Parathyroid adenoma (tissue), 2 donors: ENCODE results near the gene F11.
"Not testable (repeated sequence)": the region's sequence is repeated elsewhere in the genome, so short reads cannot be mapped to it uniquely, and the experiment has no call there.

Source experiments
- H2AFZ ChIP-seq: fragments of 300-600 bp; sonication (generic); one replicate; pipeline ENCODE4 v1.7.0; 2017; ENCODE audit warnings: antibody characterized with exemption, mild to moderate bottlenecking
- H3K27ac ChIP-seq: fragments of 300-600 bp; sonication (generic); one replicate; pipeline ENCODE4 v1.7.0; 2017
- H3K27me3 ChIP-seq: fragments of 300-600 bp; sonication (generic); one replicate; pipeline ENCODE4 v1.7.0; 2017; ENCODE audit warnings: low read length; ENCODE audit not compliant: control insufficient read depth, insufficient read depth
- H3K36me3 ChIP-seq: fragments of 300-600 bp; sonication (generic); one replicate; pipeline ENCODE4 v1.7.0; 2017; ENCODE audit warnings: low read length; ENCODE audit not compliant: control insufficient read depth, insufficient read depth
- H3K4me1 ChIP-seq: fragments of 300-600 bp; sonication (generic); one replicate; pipeline ENCODE4 v1.7.0; 2017; ENCODE audit warnings: control low read depth
- H3K4me2 ChIP-seq: fragments of 300-600 bp; sonication (generic); one replicate; pipeline ENCODE4 v1.7.0; 2017; ENCODE audit warnings: low read length
- H3K4me3 ChIP-seq: fragments of 300-600 bp; sonication (generic); one replicate; pipeline ENCODE4 v1.7.0; 2017; ENCODE audit warnings: low read depth, low read length
- H3K79me2 ChIP-seq: fragments of 300-600 bp; sonication (generic); one replicate; pipeline ENCODE4 v1.7.0; 2017; ENCODE audit warnings: control low read depth
- H3K9ac ChIP-seq: fragments of 300-600 bp; sonication (generic); one replicate; pipeline ENCODE4 v1.7.0; 2017; ENCODE audit warnings: mild to moderate bottlenecking
- H3K9me3 ChIP-seq: fragments of 300-600 bp; sonication (generic); one replicate; pipeline ENCODE4 v1.7.0; 2017; ENCODE audit warnings: low read length; ENCODE audit not compliant: control insufficient read depth
- TF ChIP-seq, protein P1 (sequence below): fragments of 300-600 bp; sonication (generic); IDR thresholded peaks from one replicate; pipeline ENCODE4 v1.7.0; 2017; ENCODE audit warnings: antibody characterized with exemption, mild to moderate bottlenecking
- donor health status: primary hyperparathyroidism.

The F11 gene

DNA sequence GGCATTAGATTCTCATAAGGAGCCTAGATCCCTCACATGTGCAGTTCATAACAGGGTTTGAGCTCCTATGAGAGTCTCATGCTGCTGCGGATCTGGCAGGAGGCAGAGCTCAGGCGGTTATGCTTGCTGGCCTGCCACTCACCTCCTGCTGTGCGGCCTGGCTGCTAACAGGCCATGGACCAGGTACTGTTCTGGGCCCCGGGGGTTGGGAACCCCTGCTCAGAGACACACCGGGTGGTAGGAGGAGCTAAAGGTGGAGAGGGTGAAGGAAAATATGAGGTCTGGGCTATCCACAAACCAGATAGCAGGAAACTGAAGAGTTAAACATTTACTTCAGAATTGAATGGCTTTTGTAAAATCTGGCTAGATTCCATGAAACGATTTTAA lies 5.9 kb upstream of the F11 start:
- no peaks in the 10 kb centered on the region for H3K4me1 ChIP-seq
- H2AFZ ChIP-seq: no peak overlapping the region
- no peak overlapping the region for H3K4me2 ChIP-seq
- TF ChIP-seq, protein P1, sequence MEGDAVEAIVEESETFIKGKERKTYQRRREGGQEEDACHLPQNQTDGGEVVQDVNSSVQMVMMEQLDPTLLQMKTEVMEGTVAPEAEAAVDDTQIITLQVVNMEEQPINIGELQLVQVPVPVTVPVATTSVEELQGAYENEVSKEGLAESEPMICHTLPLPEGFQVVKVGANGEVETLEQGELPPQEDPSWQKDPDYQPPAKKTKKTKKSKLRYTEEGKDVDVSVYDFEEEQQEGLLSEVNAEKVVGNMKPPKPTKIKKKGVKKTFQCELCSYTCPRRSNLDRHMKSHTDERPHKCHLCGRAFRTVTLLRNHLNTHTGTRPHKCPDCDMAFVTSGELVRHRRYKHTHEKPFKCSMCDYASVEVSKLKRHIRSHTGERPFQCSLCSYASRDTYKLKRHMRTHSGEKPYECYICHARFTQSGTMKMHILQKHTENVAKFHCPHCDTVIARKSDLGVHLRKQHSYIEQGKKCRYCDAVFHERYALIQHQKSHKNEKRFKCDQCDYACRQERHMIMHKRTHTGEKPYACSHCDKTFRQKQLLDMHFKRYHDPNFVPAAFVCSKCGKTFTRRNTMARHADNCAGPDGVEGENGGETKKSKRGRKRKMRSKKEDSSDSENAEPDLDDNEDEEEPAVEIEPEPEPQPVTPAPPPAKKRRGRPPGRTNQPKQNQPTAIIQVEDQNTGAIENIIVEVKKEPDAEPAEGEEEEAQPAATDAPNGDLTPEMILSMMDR: no peak
- H3K36me3 ChIP-seq: no peaks in the 10 kb centered on the region
- H3K9ac ChIP-seq: no peak overlapping the region
- H3K4me3 ChIP-seq: no peak overlapping the region
- no peaks in the 10 kb centered on the region for H3K9me3 ChIP-seq
- H3K27me3 ChIP-seq: no peaks in the 10 kb centered on the region
- H3K79me2 ChIP-seq: no peaks in the 10 kb centered on the region
- no peak overlapping the region for H3K27ac ChIP-seq

DNA sequence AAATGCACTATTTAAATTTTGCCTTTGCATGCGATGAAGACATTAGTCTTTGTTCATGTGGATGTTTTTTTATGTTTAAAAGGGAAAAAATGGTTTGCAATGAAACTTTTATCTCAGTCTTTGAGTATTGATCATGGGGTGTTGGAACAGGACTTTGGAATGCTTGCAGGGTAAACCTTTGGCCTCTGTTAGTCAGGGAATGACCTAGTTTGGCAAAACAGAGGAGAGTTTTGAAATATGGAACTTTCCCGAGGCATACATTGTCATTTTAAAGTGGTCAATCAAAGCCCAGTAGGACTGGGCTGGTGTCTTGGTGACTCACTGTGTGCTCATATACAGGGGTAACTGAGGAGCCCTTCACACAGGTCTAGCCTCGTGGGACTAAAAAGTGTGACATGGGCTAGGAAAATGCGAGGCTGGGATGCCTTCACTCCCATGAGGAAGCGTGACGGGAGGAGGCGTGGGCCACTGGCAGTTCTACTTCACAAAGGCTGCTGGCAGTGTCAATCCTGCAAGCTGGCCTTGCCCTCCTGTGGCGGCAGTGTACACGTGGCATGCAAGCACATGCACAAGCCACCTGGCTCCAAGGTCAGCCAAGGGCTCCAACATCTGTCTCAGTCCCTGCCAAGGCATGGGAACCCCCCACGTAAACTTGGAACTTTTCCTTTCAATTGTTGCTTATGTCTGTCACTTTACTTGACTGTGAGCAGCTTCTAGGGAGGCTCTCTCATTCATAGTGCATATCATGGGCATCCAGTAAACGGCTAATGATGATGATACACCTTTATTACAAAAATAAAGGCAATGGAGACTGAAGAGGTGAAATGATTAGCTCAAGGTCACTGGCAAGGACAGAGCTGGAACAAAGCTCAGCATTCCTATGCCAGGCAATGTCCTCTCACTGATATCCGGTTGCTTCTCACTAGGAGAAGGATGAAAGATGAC lies 5.2 kb upstream of the F11 start:
- Histone ChIP-seq H3K9ac (no peak overlapping the region), H3K79me2 (no peaks in the 10 kb centered on the region), H3K36me3 (no peaks in the 10 kb centered on the region), H3K27ac (no peak overlapping the region), H2AFZ (no peak overlapping the region), H3K27me3 (no peaks in the 10 kb centered on the region), H3K4me2 (no peak overlapping the region), H3K4me3 (no peak overlapping the region), H3K4me1 (no peaks in the 10 kb centered on the region), H3K9me3 (no peaks in the 10 kb centered on the region)
- TF ChIP-seq, protein P1: no peak

DNA sequence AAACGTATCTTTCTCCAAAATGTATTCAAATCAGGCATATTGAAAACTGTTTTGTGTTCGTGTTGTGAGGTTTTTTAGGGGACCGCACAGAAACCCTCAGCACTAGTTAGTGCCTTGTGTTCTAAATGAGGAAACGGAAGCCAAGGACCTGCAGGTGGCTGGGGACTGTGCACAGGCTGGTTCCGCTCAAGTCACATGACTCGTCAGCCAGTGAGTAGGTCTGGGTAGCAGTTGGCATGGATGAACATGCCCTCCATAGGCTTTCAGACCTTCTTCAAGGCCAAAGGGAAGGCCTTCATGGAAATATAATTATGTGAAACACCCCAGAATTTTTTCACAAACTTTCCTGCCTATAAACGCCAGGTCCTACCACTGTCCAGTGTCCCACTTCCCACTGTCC lies 1.3 kb upstream of the F11 start:
- no peaks in the 10 kb centered on the region for H3K79me2 ChIP-seq
- no peaks in the 10 kb centered on the region for H3K27me3 ChIP-seq
- H3K4me2 ChIP-seq: no peak overlapping the region
- TF ChIP-seq, protein P1: no peak
- H3K27ac ChIP-seq: no peak overlapping the region
- no peaks in the 10 kb centered on the region for H3K4me1 ChIP-seq
- H3K9ac ChIP-seq: no peak overlapping the region
- no peaks in the 10 kb centered on the region for H3K36me3 ChIP-seq
- H3K4me3 ChIP-seq: no peak overlapping the region
- H3K9me3 ChIP-seq: no peaks in the 10 kb centered on the region
- H2AFZ ChIP-seq: no peak overlapping the region

DNA sequence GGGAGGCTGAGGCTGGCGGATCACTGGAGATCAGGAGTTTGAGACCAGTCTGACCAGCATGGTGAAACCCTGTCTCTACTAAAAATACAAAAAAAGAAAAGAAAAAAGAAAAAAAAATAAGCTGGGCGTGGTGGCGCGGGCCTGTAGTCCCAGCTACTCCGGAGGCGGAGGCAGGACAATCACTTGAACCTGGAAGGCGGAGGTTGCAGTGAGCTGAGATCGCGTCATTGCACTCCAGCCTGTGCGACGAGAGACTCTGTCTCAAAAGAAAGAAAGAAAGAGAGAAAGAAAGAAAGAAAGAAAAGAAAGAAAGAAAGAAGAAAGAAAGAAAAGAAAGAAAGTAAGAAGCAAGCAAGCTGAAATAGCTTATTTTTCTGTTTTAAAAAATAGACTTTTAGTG lies 739 bp upstream of the F11 start:
- H3K9ac ChIP-seq, H2AFZ ChIP-seq, H3K9me3 ChIP-seq, H3K27ac ChIP-seq, H3K4me1 ChIP-seq, H3K79me2 ChIP-seq, H3K27me3 ChIP-seq, H3K36me3 ChIP-seq, H3K4me2 ChIP-seq, H3K4me3 ChIP-seq: not testable (repeated sequence)

DNA sequence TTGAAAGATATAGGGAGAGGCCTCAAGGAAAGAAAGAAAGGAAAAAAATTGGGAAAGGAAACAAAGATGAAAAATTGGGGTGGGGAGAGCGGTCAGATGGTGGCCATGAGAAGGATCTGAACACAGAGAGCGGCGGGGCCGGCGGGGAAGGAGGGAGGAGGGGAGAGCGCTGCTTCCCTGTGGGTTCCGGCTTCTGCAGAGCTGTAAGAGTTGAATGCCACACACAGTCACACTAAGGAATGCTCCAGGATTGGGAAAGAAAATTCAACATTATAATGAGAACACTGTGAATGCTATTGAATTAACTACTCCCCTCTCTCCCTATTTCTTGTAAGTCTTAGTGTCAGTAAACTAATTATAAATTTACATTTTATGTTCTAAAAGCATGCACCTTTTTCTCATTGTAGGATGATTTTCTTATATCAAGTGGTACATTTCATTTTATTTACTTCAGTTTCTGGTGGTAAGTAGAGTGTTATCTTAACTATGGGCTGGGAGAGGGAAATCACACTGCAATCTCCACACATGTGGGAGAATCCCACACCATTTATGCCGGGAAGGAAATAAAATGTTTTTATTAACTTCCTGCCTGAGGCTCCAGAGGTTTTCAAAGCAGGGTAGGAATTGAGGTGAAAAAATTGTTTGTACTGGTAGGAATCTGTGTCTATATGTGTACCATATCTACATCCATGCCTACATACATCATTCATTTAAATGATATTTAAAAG lies 904 bp downstream of the F11 start:
- TF ChIP-seq, protein P1: no peak
- H3K27me3 ChIP-seq: no peaks in the 10 kb centered on the region
- no peaks in the 10 kb centered on the region for H3K79me2 ChIP-seq
- no peak overlapping the region for H3K27ac ChIP-seq
- no peaks in the 10 kb centered on the region for H3K9me3 ChIP-seq
- no peak overlapping the region for H3K4me2 ChIP-seq
- H3K4me1 ChIP-seq: no peaks in the 10 kb centered on the region
- H2AFZ ChIP-seq: no peak overlapping the region
- no peak overlapping the region for H3K9ac ChIP-seq
- H3K36me3 ChIP-seq: no peaks in the 10 kb centered on the region
- no peak overlapping the region for H3K4me3 ChIP-seq
